OCI-LY1 (cell line): Measurements from ENCODE around the gene ETF1.

Source experiments
- EZH2 ChIP-seq: fragments of 200-600 bp; sonication (generic), shearing (Covaris generic); IDR thresholded peaks from 2 replicates; pipeline ENCODE4 v1.8.0; 2017; ENCODE audit warnings: borderline replicate concordance, mixed run types, mild to moderate bottlenecking, antibody characterized with exemption, low read length, moderate library complexity, mixed read lengths
- TF ChIP-seq, protein P1 (sequence below): fragments of 200-600 bp; sonication (generic), shearing (Covaris generic); IDR thresholded peaks from 2 replicates; pipeline ENCODE4 v1.5.1; 2017; ENCODE audit warnings: mild to moderate bottlenecking, antibody characterized with exemption, low read length, moderate library complexity, mixed read lengths

DNA sequence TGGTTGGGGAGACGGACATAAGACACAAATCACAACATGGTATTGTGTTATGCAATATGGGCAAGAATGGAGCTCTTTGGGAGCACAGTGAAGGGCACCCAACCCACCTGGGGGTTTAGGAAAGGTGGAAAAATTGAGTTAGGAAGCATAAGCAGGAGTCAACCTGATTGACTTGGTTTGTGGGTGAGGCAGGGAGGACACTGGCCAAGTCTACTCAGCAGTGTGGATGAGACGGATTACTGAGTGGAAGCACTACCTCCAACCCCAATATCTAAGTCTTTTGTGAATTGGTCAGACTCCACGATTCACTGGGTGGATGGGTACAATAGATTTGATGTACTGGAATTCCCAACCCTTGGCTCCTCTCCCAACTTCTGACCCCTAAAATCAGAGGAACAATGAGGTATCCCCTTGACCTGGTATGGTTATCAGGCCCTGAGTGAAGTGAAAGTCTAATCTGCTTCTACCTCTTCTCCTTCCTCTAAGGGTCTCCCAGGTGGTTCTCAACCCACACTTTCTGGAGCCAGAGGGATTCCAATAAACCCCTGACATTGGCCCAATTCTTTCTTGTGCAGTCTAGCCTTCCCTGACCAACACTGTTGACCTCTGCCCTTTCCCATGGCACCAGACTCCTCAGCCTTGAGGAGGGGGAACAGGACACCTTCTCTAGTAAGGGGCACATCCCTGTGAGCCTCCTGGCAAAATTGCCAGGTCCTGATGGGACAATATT lies 72.5 kb downstream of the ETF1 start:
- TF ChIP-seq, protein P1, sequence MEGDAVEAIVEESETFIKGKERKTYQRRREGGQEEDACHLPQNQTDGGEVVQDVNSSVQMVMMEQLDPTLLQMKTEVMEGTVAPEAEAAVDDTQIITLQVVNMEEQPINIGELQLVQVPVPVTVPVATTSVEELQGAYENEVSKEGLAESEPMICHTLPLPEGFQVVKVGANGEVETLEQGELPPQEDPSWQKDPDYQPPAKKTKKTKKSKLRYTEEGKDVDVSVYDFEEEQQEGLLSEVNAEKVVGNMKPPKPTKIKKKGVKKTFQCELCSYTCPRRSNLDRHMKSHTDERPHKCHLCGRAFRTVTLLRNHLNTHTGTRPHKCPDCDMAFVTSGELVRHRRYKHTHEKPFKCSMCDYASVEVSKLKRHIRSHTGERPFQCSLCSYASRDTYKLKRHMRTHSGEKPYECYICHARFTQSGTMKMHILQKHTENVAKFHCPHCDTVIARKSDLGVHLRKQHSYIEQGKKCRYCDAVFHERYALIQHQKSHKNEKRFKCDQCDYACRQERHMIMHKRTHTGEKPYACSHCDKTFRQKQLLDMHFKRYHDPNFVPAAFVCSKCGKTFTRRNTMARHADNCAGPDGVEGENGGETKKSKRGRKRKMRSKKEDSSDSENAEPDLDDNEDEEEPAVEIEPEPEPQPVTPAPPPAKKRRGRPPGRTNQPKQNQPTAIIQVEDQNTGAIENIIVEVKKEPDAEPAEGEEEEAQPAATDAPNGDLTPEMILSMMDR = no peak
- TF ChIP-seq EZH2 = no peak
